ENCODE results near the gene GPC6.

GPC6 gene

DNA sequence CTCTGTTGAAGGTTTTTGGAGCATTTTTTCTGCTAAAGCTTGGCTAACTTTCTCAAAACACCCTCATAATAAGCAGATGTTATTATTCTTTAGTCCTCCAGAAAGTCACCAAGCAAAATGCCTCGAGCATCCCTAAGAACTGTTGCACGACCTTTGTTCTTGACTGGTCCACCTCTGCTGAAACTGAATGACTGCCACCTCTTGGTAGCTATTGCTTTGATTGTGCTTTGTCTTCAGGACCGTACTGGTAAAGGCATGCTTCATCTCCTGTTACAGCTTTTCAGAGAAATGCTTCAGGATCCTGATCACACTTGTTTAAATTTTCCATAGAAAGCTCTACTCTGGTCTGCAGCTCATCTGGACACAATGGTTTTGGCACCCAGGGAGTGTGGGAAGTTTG is 998.1 kb downstream of the GPC6 start:
- in situ Hi-C loops (cut with MboI; ENCODE audit: low pct_unique_long_range_greater_than_20kb, low sequenced_read_pairs, unreplicated experiment), result no loop called here

DNA sequence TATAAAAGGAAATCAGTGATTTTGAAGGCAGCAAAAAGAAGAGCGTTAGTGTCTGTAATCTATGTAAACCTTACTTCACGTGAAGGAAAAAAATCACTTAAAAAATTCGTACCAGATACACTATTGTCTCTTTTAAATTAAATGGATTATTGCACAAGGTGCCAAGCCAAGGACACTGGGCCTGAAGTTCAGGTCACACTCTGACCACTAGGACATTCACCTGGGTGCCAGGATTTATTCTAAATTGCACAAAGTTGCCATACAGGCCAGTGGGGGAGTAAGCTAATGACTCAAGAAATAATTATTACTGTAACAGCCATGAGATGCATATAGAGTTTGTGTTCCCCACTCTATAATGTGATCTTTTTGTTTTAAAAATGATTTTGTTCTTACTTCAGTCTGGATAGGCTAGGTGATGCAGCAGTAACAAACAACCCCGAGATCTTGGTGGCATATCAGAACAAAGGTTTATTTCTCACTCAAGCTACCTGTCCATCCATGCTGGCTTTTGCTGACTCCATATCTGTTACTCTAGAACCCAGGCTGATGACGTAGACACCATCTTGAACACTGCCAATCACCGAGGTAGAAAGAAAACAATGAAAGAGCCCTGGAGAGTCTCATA is 1000.8 kb downstream of the GPC6 start:
- in situ Hi-C loops (cut with MboI; ENCODE audit: low pct_unique_long_range_greater_than_20kb, low sequenced_read_pairs, unreplicated experiment), result no loop called here
- TF ChIP-seq, protein P1, sequence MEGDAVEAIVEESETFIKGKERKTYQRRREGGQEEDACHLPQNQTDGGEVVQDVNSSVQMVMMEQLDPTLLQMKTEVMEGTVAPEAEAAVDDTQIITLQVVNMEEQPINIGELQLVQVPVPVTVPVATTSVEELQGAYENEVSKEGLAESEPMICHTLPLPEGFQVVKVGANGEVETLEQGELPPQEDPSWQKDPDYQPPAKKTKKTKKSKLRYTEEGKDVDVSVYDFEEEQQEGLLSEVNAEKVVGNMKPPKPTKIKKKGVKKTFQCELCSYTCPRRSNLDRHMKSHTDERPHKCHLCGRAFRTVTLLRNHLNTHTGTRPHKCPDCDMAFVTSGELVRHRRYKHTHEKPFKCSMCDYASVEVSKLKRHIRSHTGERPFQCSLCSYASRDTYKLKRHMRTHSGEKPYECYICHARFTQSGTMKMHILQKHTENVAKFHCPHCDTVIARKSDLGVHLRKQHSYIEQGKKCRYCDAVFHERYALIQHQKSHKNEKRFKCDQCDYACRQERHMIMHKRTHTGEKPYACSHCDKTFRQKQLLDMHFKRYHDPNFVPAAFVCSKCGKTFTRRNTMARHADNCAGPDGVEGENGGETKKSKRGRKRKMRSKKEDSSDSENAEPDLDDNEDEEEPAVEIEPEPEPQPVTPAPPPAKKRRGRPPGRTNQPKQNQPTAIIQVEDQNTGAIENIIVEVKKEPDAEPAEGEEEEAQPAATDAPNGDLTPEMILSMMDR (IDR thresholded peaks at IDR 0.05; ENCODE audit: extremely low read depth, insufficient read depth, missing control alignments), result no peak
- DNase-seq (ENCODE audit: low spot score), result no peak

More for the DNA sequence above, 998.1 kb downstream of the GPC6 start:
- TF ChIP-seq, protein P1 (IDR thresholded peaks at IDR 0.05; ENCODE audit: extremely low read depth, insufficient read depth, missing control alignments), result no peak
- DNase-seq (ENCODE audit: low spot score), result no peak

DNA sequence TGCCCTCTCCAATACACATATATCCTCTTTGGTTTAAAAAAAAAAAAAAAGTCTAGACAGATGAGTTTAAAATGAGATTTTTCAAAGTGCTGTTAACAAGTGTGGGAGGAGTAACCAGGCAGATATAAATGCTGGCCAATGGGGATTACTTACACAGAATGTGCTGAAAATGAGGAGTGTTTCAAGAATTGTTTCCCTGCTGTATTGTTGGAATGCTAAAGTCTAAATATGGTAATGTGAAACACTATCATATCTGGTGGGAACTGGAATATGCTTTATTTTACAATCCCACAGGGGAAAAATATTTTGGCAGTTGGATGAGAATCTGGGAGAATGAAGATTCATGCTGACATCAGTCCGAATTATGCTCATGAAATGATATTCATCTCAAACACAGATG is 1002.2 kb downstream of the GPC6 start:
- in situ Hi-C loops (cut with MboI; ENCODE audit: low pct_unique_long_range_greater_than_20kb, low sequenced_read_pairs, unreplicated experiment), result no loop called here
- TF ChIP-seq, protein P1 (IDR thresholded peaks at IDR 0.05; ENCODE audit: extremely low read depth, insufficient read depth, missing control alignments), result no peak
- DNase-seq (ENCODE audit: low spot score), result no peak

DNA sequence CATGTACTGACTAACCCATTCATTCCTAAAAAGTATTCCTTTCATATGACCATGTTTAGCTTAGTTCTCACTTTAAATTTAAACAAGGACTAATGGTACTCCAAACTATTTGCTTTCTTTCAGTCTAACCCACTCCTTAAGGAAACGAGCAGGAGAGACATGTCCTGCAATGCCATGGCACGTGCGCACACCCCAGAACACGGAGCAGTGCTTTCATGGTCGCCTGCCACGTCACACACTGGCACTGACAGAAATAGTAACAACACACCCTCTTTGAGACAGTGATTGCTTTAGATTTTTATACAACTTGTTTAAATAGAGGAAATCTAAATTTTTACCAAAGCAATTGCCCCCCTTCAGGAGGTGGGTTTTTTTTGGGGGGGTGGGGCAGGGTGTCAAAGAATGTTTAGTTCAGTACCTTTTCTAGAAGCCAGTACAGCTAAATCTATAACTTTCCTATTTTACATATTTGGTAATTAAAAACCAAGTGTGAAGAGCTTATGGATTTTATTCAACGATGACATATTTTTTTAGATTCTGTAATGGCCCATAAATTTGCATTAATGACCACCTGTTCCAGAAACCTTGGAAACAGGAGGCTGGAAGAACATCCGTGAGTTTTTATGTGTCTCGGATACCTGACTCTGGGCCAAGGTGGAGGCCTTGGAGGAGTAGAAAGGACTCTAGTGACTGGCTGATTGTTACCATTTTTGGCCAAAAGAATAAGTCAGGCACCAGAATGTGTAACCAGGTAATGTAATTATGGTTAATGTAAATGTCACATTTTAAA is 1005.7 kb downstream of the GPC6 start:
- TF ChIP-seq, protein P1 (IDR thresholded peaks at IDR 0.05; ENCODE audit: extremely low read depth, insufficient read depth, missing control alignments), result no peak
- no peak for DNase-seq (ENCODE audit: low spot score)
- in situ Hi-C loops (cut with MboI; ENCODE audit: low pct_unique_long_range_greater_than_20kb, low sequenced_read_pairs, unreplicated experiment), result no loop called here

DNA sequence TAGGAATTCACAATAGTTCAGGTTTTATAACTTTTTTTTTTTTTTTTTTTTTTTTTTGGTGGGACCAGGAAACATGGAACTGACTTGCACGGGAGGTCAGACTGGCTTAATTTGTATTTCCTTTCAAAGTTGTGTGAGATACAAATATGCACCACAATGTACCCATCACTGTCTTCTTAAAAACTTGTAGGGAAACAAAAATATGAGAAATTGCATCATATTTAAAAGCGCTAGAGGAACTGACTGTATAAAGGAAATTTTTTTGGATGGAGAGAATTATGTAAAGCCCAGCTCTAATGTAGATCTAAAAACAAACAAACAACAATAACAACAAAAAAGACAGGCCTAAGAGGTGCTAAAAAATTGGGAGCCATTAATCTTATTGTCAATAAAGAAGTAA is 1006.3 kb downstream of the GPC6 start:
- in situ Hi-C loops (cut with MboI; ENCODE audit: low pct_unique_long_range_greater_than_20kb, low sequenced_read_pairs, unreplicated experiment), result no loop called here
- TF ChIP-seq, protein P1 (IDR thresholded peaks at IDR 0.05; ENCODE audit: extremely low read depth, insufficient read depth, missing control alignments), result no peak
- DNase-seq (ENCODE audit: low spot score), result no peak

DNA sequence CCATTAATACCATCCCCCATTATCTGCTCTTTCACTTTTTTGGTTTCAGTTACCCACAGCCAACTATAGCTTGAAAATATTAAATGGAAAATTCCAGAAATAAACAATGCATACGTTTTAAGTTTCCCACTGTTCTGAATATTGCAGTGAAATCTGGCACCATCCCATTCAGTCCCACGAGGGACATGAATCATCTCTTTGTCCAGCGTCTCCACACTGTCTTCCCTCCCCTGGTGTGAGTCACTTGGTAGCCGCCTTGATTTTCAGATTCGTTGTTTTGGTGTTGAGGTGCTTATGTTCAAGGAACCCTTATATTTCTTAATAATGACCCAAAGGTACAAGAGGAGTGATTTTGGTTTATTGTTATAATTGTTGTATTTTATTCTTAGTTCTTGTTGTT is 1006.8 kb downstream of the GPC6 start:
- no peak for DNase-seq (ENCODE audit: low spot score)
- in situ Hi-C loops (cut with MboI; ENCODE audit: low pct_unique_long_range_greater_than_20kb, low sequenced_read_pairs, unreplicated experiment), result no loop called here
- TF ChIP-seq, protein P1 (IDR thresholded peaks at IDR 0.05; ENCODE audit: extremely low read depth, insufficient read depth, missing control alignments), result no peak
